Liver (tissue), 9 donors: Measurements from ENCODE around the gene ST8SIA5. TPM values are rescaled to one million over a fixed set of nuclear protein-coding genes. Genes with fewer than 3 reads are reported as not detected.

Experiments
- DNase-seq: peaks from one replicate; pipeline ENCODE4 v3.0.0-alpha.2; 2017; ENCODE audit warnings: low spot score
- H3K27ac ChIP-seq, 2 donors: one replicate each; pipeline ENCODE4 v1.7.0; 2013; ENCODE audit warnings: inconsistent platforms in 2 of 2, low read length in 2 of 2, control low read depth in 1 of 2, low read depth in 1 of 2, mild to moderate bottlenecking in 1 of 2
- H3K27me3 ChIP-seq, 4 donors: one replicate each; pipeline versions ENCODE4 v1.6.1 to v1.7.0; 2013; ENCODE audit warnings: low read length in 3 of 4, inconsistent platforms in 1 of 4, mild to moderate bottlenecking in 1 of 4, moderate library complexity in 1 of 4; ENCODE audit not compliant: control insufficient read depth in 4 of 4, insufficient read depth in 4 of 4
- H3K36me3 ChIP-seq, 4 donors: one replicate each; pipeline versions ENCODE4 v1.6.1 to v1.7.0; 2013; ENCODE audit warnings: low read length in 3 of 4, mild to moderate bottlenecking in 3 of 4, low read depth in 1 of 4, moderate library complexity in 1 of 4; ENCODE audit not compliant: control insufficient read depth in 4 of 4, insufficient read depth in 3 of 4
- H3K4me1 ChIP-seq, 4 donors: one replicate each; pipeline versions ENCODE4 v1.6.1 to v1.7.0; 2013; ENCODE audit warnings: low read length in 3 of 4, mild to moderate bottlenecking in 3 of 4, moderate library complexity in 1 of 4; ENCODE audit not compliant: control insufficient read depth in 4 of 4, insufficient read depth in 4 of 4
- H3K4me3 ChIP-seq, 3 donors: one replicate each; pipeline versions ENCODE4 v1.6.1 to v1.7.0; 2013; ENCODE audit warnings: low read length in 3 of 3, control low read depth in 1 of 3, low read depth in 1 of 3, mild to moderate bottlenecking in 1 of 3
- H3K9ac ChIP-seq, 2 donors: one replicate each; pipeline ENCODE4 v1.7.0; 2013; ENCODE audit warnings: low read length in 2 of 2, mild to moderate bottlenecking in 2 of 2, moderate library complexity in 2 of 2, control low read depth in 1 of 2, low read depth in 1 of 2
- H3K9me3 ChIP-seq, 4 donors: one replicate each; pipeline versions ENCODE4 v1.6.1 to v1.7.0; 2013; ENCODE audit warnings: low read length in 3 of 4; ENCODE audit not compliant: control insufficient read depth in 4 of 4
- EGR1 ChIP-seq, 2 donors: IDR thresholded peaks; 2 replicates each; pipeline ENCODE4 v1.6.1; 2016 to 2018; ENCODE audit warnings: antibody characterized with exemption in 2 of 2, low read depth in 2 of 2
- FOXA1 ChIP-seq: IDR thresholded peaks from 2 replicates; pipeline ENCODE4 v1.6.1; 2016; ENCODE audit warnings: antibody characterized with exemption
- FOXA2 ChIP-seq: IDR thresholded peaks from 2 replicates; pipeline ENCODE4 v1.6.1; 2016; ENCODE audit warnings: antibody characterized with exemption
- GABPA ChIP-seq, 2 donors: IDR thresholded peaks in 1 of 2; conservative IDR thresholded peaks in 1 of 2; 2 replicates each; pipeline ENCODE4 v1.6.1; 2016; ENCODE audit warnings: antibody characterized with exemption in 2 of 2, mild to moderate bottlenecking in 1 of 2, moderate library complexity in 1 of 2
- HNF4A ChIP-seq, 2 donors: conservative IDR thresholded peaks; 2 replicates each; pipeline ENCODE4 v1.6.1; 2016; ENCODE audit warnings: antibody characterized with exemption in 2 of 2, mild to moderate bottlenecking in 2 of 2
- HNF4G ChIP-seq: IDR thresholded peaks from 2 replicates; pipeline ENCODE4 v1.6.1; 2016; ENCODE audit warnings: antibody characterized with exemption
- JUND ChIP-seq, 2 donors: IDR thresholded peaks; 2 replicates each; pipeline ENCODE4 v1.6.1; 2016; ENCODE audit warnings: antibody characterized with exemption in 2 of 2
- NR2F2 ChIP-seq: IDR thresholded peaks from 2 replicates; pipeline ENCODE4 v1.6.1; 2016; ENCODE audit warnings: antibody characterized with exemption
- RAD21 ChIP-seq, 2 donors: IDR thresholded peaks; 2 replicates each; pipeline ENCODE4 v1.6.1; 2016; ENCODE audit warnings: antibody characterized with exemption in 2 of 2, mild to moderate bottlenecking in 2 of 2
- RXRA ChIP-seq, 2 donors: IDR thresholded peaks; 2 replicates each; pipeline ENCODE4 v1.6.1; 2017 to 2018; ENCODE audit warnings: antibody characterized with exemption in 2 of 2, mild to moderate bottlenecking in 1 of 2
- SP1 ChIP-seq: IDR thresholded peaks from 2 replicates; pipeline ENCODE4 v1.6.1; 2018; ENCODE audit warnings: antibody characterized with exemption, mild to moderate bottlenecking
- TAF1 ChIP-seq: conservative IDR thresholded peaks from 2 replicates; pipeline ENCODE4 v1.6.1; 2016; ENCODE audit warnings: antibody characterized with exemption, mild to moderate bottlenecking
- YY1 ChIP-seq: IDR thresholded peaks from 2 replicates; pipeline ENCODE4 v1.6.1; 2016; ENCODE audit warnings: antibody characterized with exemption, mild to moderate bottlenecking
- WGBS: extraction: QIAGEN DNeasy Blood & Tissue Kit; methylation state at CpG from one replicate; pipeline ENCODE4 v1.1.7; 2013; 5-methylcytosine and 5-hydroxymethylcytosine counted together
- polyA plus RNA-seq, 2 donors: library from polyadenylated mRNA; stranded (reverse) in 1 of 2; unstranded in 1 of 2; fragments of 200-250 nt in 1 of 2; fragments of >200 nt in 1 of 2; fragmentation: Nextera tagmentation in 1 of 2; extraction: Ambion mirVana in 1 of 2; gene quantifications; one replicate each; pipeline versions ENCODE4 v1.2.1 to v1.2.3, GENCODE V29; 2013 to 2015
- total RNA-seq, 2 donors: library from RNA; depleted of rRNA; stranded (reverse); fragments of >200 nt; gene quantifications; one replicate each; pipeline ENCODE4 v1.2.3, GENCODE V29; 2014
- TF ChIP-seq, protein P1 (sequence below): IDR thresholded peaks from 2 replicates; pipeline ENCODE4 v1.6.1; 2016; ENCODE audit warnings: antibody characterized with exemption
- TF ChIP-seq, protein P2 (sequence below): IDR thresholded peaks from 2 replicates; pipeline ENCODE4 v1.6.1; 2016; ENCODE audit warnings: antibody characterized with exemption, mild to moderate bottlenecking
- TF ChIP-seq, protein P3 (sequence below): fragments of 150-350 bp; IDR thresholded peaks from 2 replicates; pipeline ENCODE4 v1.5.1; 2017; ENCODE audit warnings: improper control_type of control experiment, low read depth, low read length; ENCODE audit not compliant: missing input control
- TF ChIP-seq, protein P4 (sequence below): IDR thresholded peaks from 2 replicates; pipeline ENCODE4 v1.6.1; 2016; ENCODE audit warnings: antibody characterized with exemption
- donor health status: healthy.
- donor health status: healthy.
- donor health status: healthy.
- donor health status: healthy.
- donor health status: healthy.

Gene ST8SIA5
- total and polyA plus RNA-seq, 4 donors: under 0.01 to 0.12 (median 0.05) TPM; not detected in 1

DNA sequence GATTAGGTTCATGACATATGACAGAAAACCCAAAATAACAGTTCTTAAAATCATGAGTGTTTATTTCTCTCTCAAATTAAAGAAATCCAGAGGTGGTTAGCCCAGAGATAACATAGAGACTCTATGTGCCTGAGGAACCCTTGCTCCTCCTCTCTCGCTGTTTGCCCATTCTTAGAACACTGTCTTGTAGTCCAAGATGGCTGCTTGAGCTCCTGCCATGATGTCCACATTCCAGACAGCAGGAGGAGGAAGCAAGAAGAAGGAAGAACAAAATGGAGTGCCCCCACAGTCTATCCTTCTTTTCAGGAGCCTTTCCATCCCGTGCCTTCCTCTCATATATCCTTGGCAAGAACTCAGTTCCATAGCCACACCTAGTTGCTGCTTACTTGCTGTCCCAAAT is 13.9 kb upstream of the ST8SIA5 start:
- no peak for TF ChIP-seq HNF4G
- no peak for TF ChIP-seq SP1
- TF ChIP-seq FOXA2: no peak
- no peak for TF ChIP-seq NR2F2
- TF ChIP-seq JUND (IDR thresholded peaks at IDR 0.05): no peak
- no peak for TF ChIP-seq YY1
- TF ChIP-seq, protein P1, sequence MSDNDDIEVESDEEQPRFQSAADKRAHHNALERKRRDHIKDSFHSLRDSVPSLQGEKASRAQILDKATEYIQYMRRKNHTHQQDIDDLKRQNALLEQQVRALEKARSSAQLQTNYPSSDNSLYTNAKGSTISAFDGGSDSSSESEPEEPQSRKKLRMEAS: no peak
- no peak for TF ChIP-seq RXRA (IDR thresholded peaks at IDR 0.05)
- no peak for TF ChIP-seq EGR1 (IDR thresholded peaks at IDR 0.05; ENCODE audit: low read depth in 2 of 2)
- no peak for TF ChIP-seq RAD21 (IDR thresholded peaks at IDR 0.05)
- TF ChIP-seq HNF4A (conservative IDR thresholded peaks at IDR 0.05): no peak
- no peaks in the 10 kb centered on the region for H3K9me3 ChIP-seq
- H3K4me3 ChIP-seq: no peak overlapping the region
- no peaks in the 10 kb centered on the region for H3K36me3 ChIP-seq
- H3K27ac ChIP-seq: no peak overlapping the region
- DNase-seq: no peak
- 77% methylated on average over 2 of the region's 2 CpGs for WGBS
- H3K4me1 ChIP-seq: no peaks in the 10 kb centered on the region
- no peak overlapping the region for H3K9ac ChIP-seq
- no peaks in the 10 kb centered on the region for H3K27me3 ChIP-seq

DNA sequence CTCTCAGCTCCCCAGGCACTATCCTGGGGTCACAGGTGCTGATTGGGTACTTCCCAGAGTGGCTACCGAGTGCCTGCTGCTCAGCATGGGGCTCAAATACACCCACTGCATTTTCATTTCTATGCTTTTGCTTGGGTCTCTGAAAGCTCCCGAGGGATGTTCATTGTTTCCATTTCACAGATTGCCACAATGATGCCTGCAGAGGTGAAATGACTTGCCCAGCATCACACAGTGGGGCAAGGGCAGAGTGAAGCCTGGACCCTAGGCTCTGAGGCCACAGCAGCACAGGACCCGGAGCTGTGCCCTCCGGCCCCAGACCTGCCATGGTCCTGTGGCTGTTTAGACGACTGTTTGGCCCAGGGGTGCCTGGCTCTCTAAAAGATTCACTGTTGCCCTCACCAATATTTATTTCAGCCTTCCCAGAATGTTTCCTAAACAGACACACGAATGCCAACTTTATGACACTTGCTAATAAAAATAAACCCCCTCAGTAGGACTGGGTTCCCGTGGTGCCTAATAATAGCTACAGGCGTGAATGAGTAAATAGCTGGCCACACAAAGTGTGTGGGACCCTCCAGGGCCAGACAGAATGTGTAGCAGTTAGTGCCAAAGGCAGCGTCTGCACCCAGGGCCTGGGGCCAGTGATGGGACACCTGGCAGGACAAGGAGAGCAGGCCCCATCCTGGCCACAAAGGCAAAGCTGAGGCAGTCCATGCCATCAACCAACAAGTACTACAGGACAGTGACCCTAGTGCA is 11.5 kb upstream of the ST8SIA5 start:
- no peaks in the 10 kb centered on the region for H3K36me3 ChIP-seq
- no peak overlapping the region for H3K4me3 ChIP-seq
- no peak for DNase-seq
- WGBS: 74% methylated on average over 9 of the region's 9 CpGs
- no peak overlapping the region for H3K9ac ChIP-seq
- TF ChIP-seq, protein P2, sequence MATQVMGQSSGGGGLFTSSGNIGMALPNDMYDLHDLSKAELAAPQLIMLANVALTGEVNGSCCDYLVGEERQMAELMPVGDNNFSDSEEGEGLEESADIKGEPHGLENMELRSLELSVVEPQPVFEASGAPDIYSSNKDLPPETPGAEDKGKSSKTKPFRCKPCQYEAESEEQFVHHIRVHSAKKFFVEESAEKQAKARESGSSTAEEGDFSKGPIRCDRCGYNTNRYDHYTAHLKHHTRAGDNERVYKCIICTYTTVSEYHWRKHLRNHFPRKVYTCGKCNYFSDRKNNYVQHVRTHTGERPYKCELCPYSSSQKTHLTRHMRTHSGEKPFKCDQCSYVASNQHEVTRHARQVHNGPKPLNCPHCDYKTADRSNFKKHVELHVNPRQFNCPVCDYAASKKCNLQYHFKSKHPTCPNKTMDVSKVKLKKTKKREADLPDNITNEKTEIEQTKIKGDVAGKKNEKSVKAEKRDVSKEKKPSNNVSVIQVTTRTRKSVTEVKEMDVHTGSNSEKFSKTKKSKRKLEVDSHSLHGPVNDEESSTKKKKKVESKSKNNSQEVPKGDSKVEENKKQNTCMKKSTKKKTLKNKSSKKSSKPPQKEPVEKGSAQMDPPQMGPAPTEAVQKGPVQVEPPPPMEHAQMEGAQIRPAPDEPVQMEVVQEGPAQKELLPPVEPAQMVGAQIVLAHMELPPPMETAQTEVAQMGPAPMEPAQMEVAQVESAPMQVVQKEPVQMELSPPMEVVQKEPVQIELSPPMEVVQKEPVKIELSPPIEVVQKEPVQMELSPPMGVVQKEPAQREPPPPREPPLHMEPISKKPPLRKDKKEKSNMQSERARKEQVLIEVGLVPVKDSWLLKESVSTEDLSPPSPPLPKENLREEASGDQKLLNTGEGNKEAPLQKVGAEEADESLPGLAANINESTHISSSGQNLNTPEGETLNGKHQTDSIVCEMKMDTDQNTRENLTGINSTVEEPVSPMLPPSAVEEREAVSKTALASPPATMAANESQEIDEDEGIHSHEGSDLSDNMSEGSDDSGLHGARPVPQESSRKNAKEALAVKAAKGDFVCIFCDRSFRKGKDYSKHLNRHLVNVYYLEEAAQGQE: no peak
- TF ChIP-seq, protein P3, sequence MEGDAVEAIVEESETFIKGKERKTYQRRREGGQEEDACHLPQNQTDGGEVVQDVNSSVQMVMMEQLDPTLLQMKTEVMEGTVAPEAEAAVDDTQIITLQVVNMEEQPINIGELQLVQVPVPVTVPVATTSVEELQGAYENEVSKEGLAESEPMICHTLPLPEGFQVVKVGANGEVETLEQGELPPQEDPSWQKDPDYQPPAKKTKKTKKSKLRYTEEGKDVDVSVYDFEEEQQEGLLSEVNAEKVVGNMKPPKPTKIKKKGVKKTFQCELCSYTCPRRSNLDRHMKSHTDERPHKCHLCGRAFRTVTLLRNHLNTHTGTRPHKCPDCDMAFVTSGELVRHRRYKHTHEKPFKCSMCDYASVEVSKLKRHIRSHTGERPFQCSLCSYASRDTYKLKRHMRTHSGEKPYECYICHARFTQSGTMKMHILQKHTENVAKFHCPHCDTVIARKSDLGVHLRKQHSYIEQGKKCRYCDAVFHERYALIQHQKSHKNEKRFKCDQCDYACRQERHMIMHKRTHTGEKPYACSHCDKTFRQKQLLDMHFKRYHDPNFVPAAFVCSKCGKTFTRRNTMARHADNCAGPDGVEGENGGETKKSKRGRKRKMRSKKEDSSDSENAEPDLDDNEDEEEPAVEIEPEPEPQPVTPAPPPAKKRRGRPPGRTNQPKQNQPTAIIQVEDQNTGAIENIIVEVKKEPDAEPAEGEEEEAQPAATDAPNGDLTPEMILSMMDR: no peak
- no peak for TF ChIP-seq EGR1 (IDR thresholded peaks at IDR 0.05; ENCODE audit: low read depth in 2 of 2)
- TF ChIP-seq FOXA2: no peak
- no peak for TF ChIP-seq JUND (IDR thresholded peaks at IDR 0.05)
- TF ChIP-seq, protein P1: no peak
- TF ChIP-seq TAF1: no peak
- TF ChIP-seq HNF4A (conservative IDR thresholded peaks at IDR 0.05): no peak
- no peak for TF ChIP-seq GABPA (IDR thresholded peaks at IDR 0.05 in 1 of 2, conservative IDR thresholded peaks at IDR 0.05 in 1 of 2)
- TF ChIP-seq FOXA1: no peak
- TF ChIP-seq HNF4G: no peak
- no peak for TF ChIP-seq RXRA (IDR thresholded peaks at IDR 0.05)
- TF ChIP-seq, protein P4, sequence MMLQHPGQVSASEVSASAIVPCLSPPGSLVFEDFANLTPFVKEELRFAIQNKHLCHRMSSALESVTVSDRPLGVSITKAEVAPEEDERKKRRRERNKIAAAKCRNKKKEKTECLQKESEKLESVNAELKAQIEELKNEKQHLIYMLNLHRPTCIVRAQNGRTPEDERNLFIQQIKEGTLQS: no peak
- TF ChIP-seq RAD21 (IDR thresholded peaks at IDR 0.05): no peak
- no peak for TF ChIP-seq NR2F2
- TF ChIP-seq YY1: no peak
- H3K27me3 ChIP-seq: no peaks in the 10 kb centered on the region
- H3K9me3 ChIP-seq: no peaks in the 10 kb centered on the region
- H3K27ac ChIP-seq: no peak overlapping the region
- H3K4me1 ChIP-seq: no peaks in the 10 kb centered on the region
